Measurements from ENCODE around the gene CYFIP2. TPM values are rescaled to one million over a fixed set of nuclear protein-coding genes. Genes with fewer than 3 reads are reported as not detected.

The CYFIP2 gene
- total and polyA plus RNA-seq, 4 donors, result 24.9 to 46.3 (median 37.0) TPM

DNA sequence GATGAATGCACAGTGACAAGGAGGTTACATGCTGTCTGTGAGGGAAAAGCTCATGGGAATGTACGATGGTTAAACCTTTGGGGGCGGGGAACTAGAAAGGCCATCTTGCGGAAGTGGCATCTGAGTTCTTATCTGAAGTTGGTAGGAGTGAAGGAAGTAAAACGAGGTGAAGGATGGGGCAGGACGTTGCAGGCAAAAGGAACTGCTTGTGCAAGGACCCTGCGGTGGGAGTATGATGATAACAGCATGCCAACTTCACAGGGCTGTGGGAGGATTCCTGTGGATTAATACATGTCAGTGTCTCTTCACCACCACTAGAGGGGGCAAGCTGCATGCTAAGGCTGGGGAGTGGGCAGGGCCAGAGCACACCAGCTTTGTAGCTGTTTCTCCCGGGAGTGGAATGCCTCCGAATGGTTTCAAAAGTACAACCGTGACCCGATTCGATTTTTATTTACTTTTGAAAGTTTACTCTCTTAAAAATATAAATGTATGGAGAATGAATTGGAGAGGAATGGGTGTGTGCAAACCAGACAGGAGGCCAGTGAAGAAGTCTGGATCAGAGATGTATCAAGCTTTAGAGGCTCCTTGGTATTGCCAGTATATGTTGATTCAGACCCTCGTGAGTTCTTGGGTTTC, 62.5 kb downstream of the CYFIP2 start:
- TF ChIP-seq, protein P1, sequence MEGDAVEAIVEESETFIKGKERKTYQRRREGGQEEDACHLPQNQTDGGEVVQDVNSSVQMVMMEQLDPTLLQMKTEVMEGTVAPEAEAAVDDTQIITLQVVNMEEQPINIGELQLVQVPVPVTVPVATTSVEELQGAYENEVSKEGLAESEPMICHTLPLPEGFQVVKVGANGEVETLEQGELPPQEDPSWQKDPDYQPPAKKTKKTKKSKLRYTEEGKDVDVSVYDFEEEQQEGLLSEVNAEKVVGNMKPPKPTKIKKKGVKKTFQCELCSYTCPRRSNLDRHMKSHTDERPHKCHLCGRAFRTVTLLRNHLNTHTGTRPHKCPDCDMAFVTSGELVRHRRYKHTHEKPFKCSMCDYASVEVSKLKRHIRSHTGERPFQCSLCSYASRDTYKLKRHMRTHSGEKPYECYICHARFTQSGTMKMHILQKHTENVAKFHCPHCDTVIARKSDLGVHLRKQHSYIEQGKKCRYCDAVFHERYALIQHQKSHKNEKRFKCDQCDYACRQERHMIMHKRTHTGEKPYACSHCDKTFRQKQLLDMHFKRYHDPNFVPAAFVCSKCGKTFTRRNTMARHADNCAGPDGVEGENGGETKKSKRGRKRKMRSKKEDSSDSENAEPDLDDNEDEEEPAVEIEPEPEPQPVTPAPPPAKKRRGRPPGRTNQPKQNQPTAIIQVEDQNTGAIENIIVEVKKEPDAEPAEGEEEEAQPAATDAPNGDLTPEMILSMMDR (IDR thresholded peaks at IDR 0.05; ENCODE audit: control extremely low read depth, extremely low read depth), result peak; percentile 78
- Histone ChIP-seq H3K4me1 (ENCODE audit: control insufficient read depth in 5 of 5, insufficient read depth in 5 of 5, low read length in 5 of 5) (peaks cover 0 to 1% (median 0%) of the 10 kb centered on the region in 5 donors), H3K27ac (ENCODE audit: low read depth in 1 of 2, low read length in 1 of 2) (no peak overlapping the region), H3K4me3 (no peak overlapping the region), H3K27me3 (ENCODE audit: control insufficient read depth in 3 of 3, insufficient read depth in 3 of 3, low read length in 2 of 3) (no peaks in the 10 kb centered on the region), H3K36me3 (ENCODE audit: control insufficient read depth in 4 of 4, insufficient read depth in 4 of 4, low read length in 4 of 4) (peaks cover 0 to 10% (median under 1%) of the 10 kb centered on the region in 4 donors), H3K9ac (ENCODE audit: insufficient read depth in 1 of 2, low read length in 2 of 2) (peak overlapping the region in 1 of 2 donors; percentile 30), H3K9me3 (ENCODE audit: control insufficient read depth in 4 of 4, insufficient read depth in 3 of 4, low read length in 3 of 4) (no peaks in the 10 kb centered on the region)
- ATAC-seq (ENCODE audit: insufficient read depth, low FRiP score) (peak; percentile 94), DNase-seq (peak; percentile 69 to 88 (median 85))
- WGBS, 2 donors, result 10 to 21% methylated on average over 12 of the region's 12 CpGs

DNA sequence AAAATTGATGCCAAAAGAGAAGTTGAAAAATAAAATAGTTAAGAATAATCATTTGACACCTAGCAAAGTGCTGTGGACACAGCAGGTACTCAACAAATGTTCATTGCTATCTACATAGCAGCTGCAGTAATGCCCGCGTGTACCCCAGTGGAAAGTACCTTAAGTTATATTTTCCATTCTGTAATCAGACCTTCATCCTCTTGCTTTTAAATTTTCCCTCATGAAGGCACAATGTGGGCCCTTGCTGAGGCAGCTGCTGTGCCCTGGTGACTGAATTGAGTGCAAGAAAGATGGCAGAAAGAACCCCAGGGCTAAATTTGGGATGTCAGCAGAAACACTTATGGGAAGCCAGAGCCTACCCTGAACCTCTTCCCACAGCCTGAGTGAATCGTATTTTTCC, 65.9 kb downstream of the CYFIP2 start:
- no peak for DNase-seq
- no peak overlapping the region for H3K27ac ChIP-seq (ENCODE audit: low read depth in 1 of 2, low read length in 1 of 2)
- TF ChIP-seq, protein P1 (IDR thresholded peaks at IDR 0.05; ENCODE audit: control extremely low read depth, extremely low read depth), result no peak
- peaks cover 0 to 1% (median 0%) of the 10 kb centered on the region in 5 donors for H3K4me1 ChIP-seq (ENCODE audit: control insufficient read depth in 5 of 5, insufficient read depth in 5 of 5, low read length in 5 of 5)
- no peak for ATAC-seq (ENCODE audit: insufficient read depth, low FRiP score)
- no peak overlapping the region for H3K9ac ChIP-seq (ENCODE audit: insufficient read depth in 1 of 2, low read length in 2 of 2)
- no peak overlapping the region for H3K4me3 ChIP-seq
- WGBS, 2 donors, result 67 to 82% methylated on average over 3 of the region's 3 CpGs
- no peaks in the 10 kb centered on the region for H3K9me3 ChIP-seq (ENCODE audit: control insufficient read depth in 4 of 4, insufficient read depth in 3 of 4, low read length in 3 of 4)
- H3K36me3 ChIP-seq (ENCODE audit: control insufficient read depth in 4 of 4, insufficient read depth in 4 of 4, low read length in 4 of 4), result peaks cover 0 to 9% (median 4%) of the 10 kb centered on the region in 4 donors
- no peaks in the 10 kb centered on the region for H3K27me3 ChIP-seq (ENCODE audit: control insufficient read depth in 3 of 3, insufficient read depth in 3 of 3, low read length in 2 of 3)

DNA sequence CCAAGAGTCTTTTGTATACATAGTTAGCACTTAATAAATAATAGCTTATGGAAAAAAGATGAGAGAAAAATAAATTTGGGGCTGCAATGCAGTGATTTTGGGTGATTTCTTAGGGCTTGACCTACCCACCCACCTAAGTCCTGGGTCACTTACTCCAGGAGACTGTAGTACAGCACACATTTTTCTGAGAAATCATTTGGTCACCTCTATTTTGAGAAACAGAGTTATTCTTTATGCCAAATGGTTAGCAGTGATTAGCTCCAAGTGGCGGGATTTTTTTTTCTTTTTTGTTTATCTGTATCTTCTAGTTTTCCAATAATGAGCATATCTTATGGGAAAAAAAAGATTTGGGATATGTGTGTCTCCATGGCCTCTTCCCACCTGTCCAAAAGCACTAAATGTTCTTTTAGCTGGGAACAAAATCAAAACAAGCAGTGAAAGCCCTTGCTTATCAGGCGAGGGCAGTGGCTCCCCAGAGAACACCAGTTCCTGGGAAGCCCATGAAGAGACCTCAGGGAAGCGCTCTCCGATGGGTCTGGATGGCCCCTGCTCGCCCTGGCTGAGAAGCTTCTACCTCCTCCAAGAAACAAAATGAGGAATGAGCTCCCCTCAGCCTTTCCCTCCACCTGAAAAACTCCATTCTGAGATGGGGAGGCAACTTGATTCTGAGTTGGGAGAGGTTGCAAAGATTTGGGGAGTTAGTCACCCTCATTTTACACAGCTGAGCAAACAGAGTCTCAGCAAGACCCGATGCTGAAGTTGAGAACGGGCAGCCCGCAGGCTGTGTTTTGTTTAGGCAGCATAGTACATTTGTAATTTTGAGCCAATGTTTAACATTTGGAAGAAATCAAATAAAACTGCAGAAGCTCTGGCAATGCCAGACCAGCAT, 69.9 kb downstream of the CYFIP2 start:
- 84 to 94% methylated on average over 8 of the region's 8 CpGs for WGBS, 2 donors
- H3K27ac ChIP-seq (ENCODE audit: low read depth in 1 of 2, low read length in 1 of 2), result no peak overlapping the region
- TF ChIP-seq, protein P1 (IDR thresholded peaks at IDR 0.05; ENCODE audit: control extremely low read depth, extremely low read depth), result no peak

More for the DNA sequence above, 69.9 kb downstream of the CYFIP2 start:
- Histone ChIP-seq H3K27me3 (ENCODE audit: control insufficient read depth in 3 of 3, insufficient read depth in 3 of 3, low read length in 2 of 3) (no peaks in the 10 kb centered on the region), H3K9ac (ENCODE audit: insufficient read depth in 1 of 2, low read length in 2 of 2) (no peak overlapping the region), H3K36me3 (ENCODE audit: control insufficient read depth in 4 of 4, insufficient read depth in 4 of 4, low read length in 4 of 4) (peaks cover 0 to 9% (median 3%) of the 10 kb centered on the region in 4 donors), H3K4me3 (no peak overlapping the region), H3K9me3 (ENCODE audit: control insufficient read depth in 4 of 4, insufficient read depth in 3 of 4, low read length in 3 of 4) (no peaks in the 10 kb centered on the region), H3K4me1 (ENCODE audit: control insufficient read depth in 5 of 5, insufficient read depth in 5 of 5, low read length in 5 of 5) (peaks cover 0 to 1% (median 0%) of the 10 kb centered on the region in 5 donors)
- ATAC-seq (ENCODE audit: insufficient read depth, low FRiP score) (no peak), DNase-seq (peak in 1 of 3 donors; percentile 10)

Data from lung (tissue), 12 donors.